Naive thymus-derived CD4-positive, alpha-beta T cell (primary cell): ENCODE results near the gene CCDC159. TPM values are rescaled to one million over a fixed set of nuclear protein-coding genes. Genes with fewer than 3 reads are reported as not detected.
"Not testable (repeated sequence)": the region's sequence is repeated elsewhere in the genome, so short reads cannot be mapped to it uniquely, and the experiment has no call there.

Experiments used
- ATAC-seq: fragments of 150-1000 bp; cut with Tn5 transposase; 2 replicates; pipeline ENCODE4 v1.10.0; 2021; ENCODE audit warnings: mild to moderate bottlenecking, moderate library complexity
- CTCF ChIA-PET: fragments of 350-600 bp; sonication (Branson Sonifier 250); formaldehyde crosslinking; loops from one replicate; lab custom pipeline; 2021; ENCODE audit warnings: antibody characterized with exemption; lab: Charles Lee
- POLR2A ChIA-PET: fragments of 350-600 bp; sonication (Branson Sonifier 250); formaldehyde crosslinking; loops from one replicate; lab custom pipeline; 2021; ENCODE audit warnings: antibody characterized with exemption, inconsistent platforms; lab: Charles Lee
- DNase-seq, 9 donors: peaks; one replicate each; pipeline versions ENCODE4 v3.0.0 to v3.0.0-alpha.2; 2020 to 2022; ENCODE audit warnings: mixed read lengths in 1 of 9
- H3K27ac ChIP-seq: one replicate; pipeline ENCODE4 v1.7.0; 2013; ENCODE audit warnings: mild to moderate bottlenecking, low read depth, low read length, moderate library complexity
- H3K27me3 ChIP-seq, 2 donors: one replicate each; pipeline ENCODE4 v1.7.0; 2013; ENCODE audit warnings: low read length in 2 of 2, mild to moderate bottlenecking in 2 of 2, moderate library complexity in 2 of 2; ENCODE audit not compliant: control insufficient read depth in 2 of 2, insufficient read depth in 2 of 2
- H3K36me3 ChIP-seq, 3 experiments: 1 replicate in 2 of 3; 2 replicates in 1 of 3; pipeline ENCODE4 v1.7.0; 2013; ENCODE audit warnings: low read length in 3 of 3, mild to moderate bottlenecking in 3 of 3, moderate library complexity in 1 of 3; ENCODE audit not compliant: insufficient read depth in 3 of 3, control insufficient read depth in 2 of 3
- H3K4me1 ChIP-seq, 2 donors: one replicate each; pipeline ENCODE4 v1.7.0; 2013; ENCODE audit warnings: low read length in 2 of 2, mild to moderate bottlenecking in 2 of 2, moderate library complexity in 1 of 2; ENCODE audit not compliant: control insufficient read depth in 2 of 2, insufficient read depth in 2 of 2
- H3K4me3 ChIP-seq: 2 replicates; pipeline ENCODE4 v1.7.0; 2013; ENCODE audit warnings: mild to moderate bottlenecking, low read length
- H3K9me3 ChIP-seq, 3 experiments: 1 replicate in 2 of 3; 2 replicates in 1 of 3; pipeline ENCODE4 v1.7.0; 2013; ENCODE audit warnings: low read length in 3 of 3; ENCODE audit not compliant: control insufficient read depth in 2 of 3
- H3K27ac Mint-ChIP-seq, 9 donors: one replicate each; pipeline ENCODE4 v1.8.0; 2020 to 2022; ENCODE audit warnings: mixed read lengths in 9 of 9, mild to moderate bottlenecking in 8 of 9, moderate library complexity in 5 of 9, inconsistent platforms in 2 of 9
- H3K27me3 Mint-ChIP-seq, 5 donors: one replicate each; pipeline ENCODE4 v1.8.0; 2021 to 2022; ENCODE audit warnings: mixed read lengths in 5 of 5, mild to moderate bottlenecking in 1 of 5
- H3K36me3 Mint-ChIP-seq, 5 donors: one replicate each; pipeline ENCODE4 v1.8.0; 2020 to 2022; ENCODE audit warnings: mixed read lengths in 5 of 5, mild to moderate bottlenecking in 3 of 5, inconsistent platforms in 1 of 5
- H3K4me1 Mint-ChIP-seq, 7 donors: one replicate each; pipeline ENCODE4 v1.8.0; 2020 to 2022; ENCODE audit warnings: mixed read lengths in 7 of 7, mild to moderate bottlenecking in 3 of 7, inconsistent platforms in 1 of 7
- H3K4me3 Mint-ChIP-seq, 10 donors: one replicate each; pipeline ENCODE4 v1.8.0; 2020 to 2022; ENCODE audit warnings: mild to moderate bottlenecking in 10 of 10, mixed read lengths in 10 of 10, moderate library complexity in 6 of 10, inconsistent platforms in 2 of 10
- H3K9me3 Mint-ChIP-seq, 11 donors: one replicate each; pipeline ENCODE4 v1.8.0; 2020 to 2022; ENCODE audit warnings: mixed read lengths in 11 of 11, mild to moderate bottlenecking in 4 of 11, inconsistent platforms in 1 of 11, moderate library complexity in 1 of 11
- intact Hi-C, 2 donors: fragments of 100-400 bp; cut with micrococcal nuclease; formaldehyde crosslinking; loops; one replicate each; pipeline ENCODE4 v1.15.1; 2023
- polyA plus RNA-seq, 2 donors: library from polyadenylated mRNA; unstranded; fragments of 300-500 nt; fragmentation: Illumina TruSeq; gene quantifications; one replicate each; pipeline ENCODE4 v1.2.3, GENCODE V29; 2021
- total RNA-seq, 6 experiments: library from RNA in 5 of 6; stranded (reverse) in 5 of 6; gene quantifications; 1 replicate in 5 of 6; 2 replicates in 1 of 6; pipeline ENCODE4 v1.2.3 and lab custom pipeline; 2021 to 2026

CCDC159 gene
- total and polyA plus RNA-seq, 7 experiments from 2014 or later = 10.0 to 87.4 (median 57.5) TPM

GRCh38 chr19:11324748-11325389 lies 21.4 kb upstream of the CCDC159 start:
- H3K4me3 ChIP-seq = no peak overlapping the region
- Mint-ChIP-seq H3K36me3 (peaks cover 0 to 11% (median 7%) of the 10 kb centered on the region in 5 donors), H3K27me3 (peaks cover 0 to 7% (median 0%) of the 10 kb centered on the region in 5 donors), H3K27ac (peak overlapping the region in 6 of 9 donors; percentile 54 to 92 (median 66)), H3K9me3 (no peaks in the 10 kb centered on the region), H3K4me1 (peaks cover 12 to 32% (median 17%) of the 10 kb centered on the region in 7 donors), H3K4me3 (peak overlapping the region in 3 of 10 donors; percentile 47 to 77 (median 72))
- no peak for DNase-seq
- H3K27me3 ChIP-seq = no peaks in the 10 kb centered on the region
- H3K9me3 ChIP-seq = no peaks in the 10 kb centered on the region
- intact Hi-C loops = no loop called here
- peaks cover 0 to 12% of the 10 kb centered on the region in 2 donors for H3K4me1 ChIP-seq
- ChIA-PET POLR2A (interaction anchor here (0.6 to 1.7 kb wide), 3 partner anchors 22 to 1237 kb away, joined by 3 to 4 read pairs (median 4); partner anchors contain the start of genes CCDC159 and TMEM205), CTCF (interaction anchor here (0.6 kb wide), 1 partner anchor 34 kb away, joined by 5 read pairs; no protein-coding TSS in a partner anchor)
- H3K36me3 ChIP-seq = peaks cover 0 to 3% (median 0%) of the 10 kb centered on the region in 3 experiments
- H3K27ac ChIP-seq = no peak overlapping the region
- no peak for ATAC-seq

GRCh38 chr19:11325544-11325943 lies 20.8 kb upstream of the CCDC159 start:
- no peak overlapping the region for H3K27ac ChIP-seq
- Mint-ChIP-seq H3K4me3 (no peak overlapping the region), H3K9me3 (no peaks in the 10 kb centered on the region), H3K27me3 (peaks cover 0 to 2% (median 0%) of the 10 kb centered on the region in 5 donors), H3K4me1 (peaks cover 12 to 32% (median 17%) of the 10 kb centered on the region in 7 donors), H3K36me3 (peaks cover 0 to 16% (median 11%) of the 10 kb centered on the region in 5 donors), H3K27ac (peak overlapping the region in 1 of 9 donors; percentile 43)
- ATAC-seq = no peak
- POLR2A ChIA-PET = interaction anchor here (0.6 to 1.6 kb wide), 2 partner anchors 56 to 1237 kb away, joined by 3 to 4 read pairs; no protein-coding TSS in a partner anchor
- H3K9me3 ChIP-seq = no peaks in the 10 kb centered on the region
- DNase-seq = no peak
- no peak overlapping the region for H3K4me3 ChIP-seq
- intact Hi-C loops = no loop called here
- H3K4me1 ChIP-seq = peaks cover 0 to 12% of the 10 kb centered on the region in 2 donors
- H3K36me3 ChIP-seq = peaks cover 0 to 3% (median 0%) of the 10 kb centered on the region in 3 experiments
- CTCF ChIA-PET = interaction anchor here (0.7 kb wide), 1 partner anchor 42 kb away, joined by 3 read pairs; no protein-coding TSS in a partner anchor
- H3K27me3 ChIP-seq = no peaks in the 10 kb centered on the region

- ATAC-seq (no peak), DNase-seq (no peak)
- H3K36me3 ChIP-seq = peaks cover 0 to 14% (median 3%) of the 10 kb centered on the region in 3 experiments
- no peaks in the 10 kb centered on the region for H3K4me1 ChIP-seq
- Mint-ChIP-seq H3K4me1 (no peaks in the 10 kb centered on the region), H3K36me3 (peaks cover 5 to 38% (median 17%) of the 10 kb centered on the region in 5 donors), H3K9me3 (no peaks in the 10 kb centered on the region), H3K27ac (peak overlapping the region in 1 of 9 donors; percentile 17), H3K4me3 (no peak overlapping the region), H3K27me3 (no peaks in the 10 kb centered on the region)
- intact Hi-C loops = no loop called here
- no peaks in the 10 kb centered on the region for H3K9me3 ChIP-seq
- no peaks in the 10 kb centered on the region for H3K27me3 ChIP-seq
- no peak overlapping the region for H3K4me3 ChIP-seq
- CTCF ChIA-PET = no interaction called here
- POLR2A ChIA-PET = no interaction called here
- H3K27ac ChIP-seq = no peak overlapping the region
Measured at GRCh38 chr19:11330127-11330526, 16.2 kb upstream of the CCDC159 start.

GRCh38 chr19:11331502-11331901 lies 14.8 kb upstream of the CCDC159 start:
- peaks cover 0 to 21% (median 6%) of the 10 kb centered on the region in 3 experiments for H3K36me3 ChIP-seq
- DNase-seq (no peak), ATAC-seq (no peak)
- H3K27me3 ChIP-seq = no peaks in the 10 kb centered on the region
- H3K9me3 ChIP-seq = no peaks in the 10 kb centered on the region
- intact Hi-C loops = no loop called here
- H3K36me3 Mint-ChIP-seq = peaks cover 11 to 52% (median 29%) of the 10 kb centered on the region in 5 donors
- H3K27me3 Mint-ChIP-seq = no peaks in the 10 kb centered on the region
- no peak overlapping the region for H3K27ac ChIP-seq
- no peak overlapping the region for H3K4me3 Mint-ChIP-seq
- H3K4me3 ChIP-seq = no peak overlapping the region
- H3K4me1 ChIP-seq = no peaks in the 10 kb centered on the region
- no peak overlapping the region for H3K27ac Mint-ChIP-seq
- H3K9me3 Mint-ChIP-seq = no peaks in the 10 kb centered on the region
- no peaks in the 10 kb centered on the region for H3K4me1 Mint-ChIP-seq
- ChIA-PET CTCF (no interaction called here), POLR2A (no interaction called here)

GRCh38 chr19:11332822-11333221 lies 13.5 kb upstream of the CCDC159 start:
- intact Hi-C loops = no loop called here
- Histone ChIP-seq H3K4me3 (no peak overlapping the region), H3K27me3 (no peaks in the 10 kb centered on the region), H3K4me1 (peaks cover 0 to 7% of the 10 kb centered on the region in 2 donors), H3K27ac (no peak overlapping the region), H3K9me3 (no peaks in the 10 kb centered on the region), H3K36me3 (peaks cover 0 to 21% (median 6%) of the 10 kb centered on the region in 3 experiments)
- Mint-ChIP-seq H3K27ac (no peak overlapping the region), H3K36me3 (peaks cover 11 to 52% (median 29%) of the 10 kb centered on the region in 5 donors), H3K9me3 (peaks cover 0 to 1% (median 0%) of the 10 kb centered on the region in 11 donors), H3K4me3 (no peak overlapping the region), H3K4me1 (peaks cover 0 to 11% (median 9%) of the 10 kb centered on the region in 7 donors), H3K27me3 (no peaks in the 10 kb centered on the region)
- POLR2A ChIA-PET = no interaction called here
- CTCF ChIA-PET = no interaction called here
- ATAC-seq = no peak
- DNase-seq = no peak

GRCh38 chr19:11333838-11334237 lies 12.5 kb upstream of the CCDC159 start:
- H3K9me3 ChIP-seq, POLR2A ChIA-PET, intact Hi-C loops, H3K27ac ChIP-seq, H3K4me3 ChIP-seq, CTCF ChIA-PET, H3K9me3 Mint-ChIP-seq, H3K27ac Mint-ChIP-seq, H3K4me3 Mint-ChIP-seq, ATAC-seq, H3K27me3 Mint-ChIP-seq, H3K27me3 ChIP-seq, DNase-seq: not testable (repeated sequence)
- Mint-ChIP-seq H3K4me1 (peaks cover 0 to 21% (median 16%) of the 10 kb centered on the region in 7 donors), H3K36me3 (peaks cover 11 to 52% (median 29%) of the 10 kb centered on the region in 5 donors)
- Histone ChIP-seq H3K4me1 (peaks cover 0 to 16% of the 10 kb centered on the region in 2 donors), H3K36me3 (peaks cover 0 to 21% (median 6%) of the 10 kb centered on the region in 3 experiments)
